Endodermal cell (in vitro differentiated cells): ENCODE data around the gene TPD52L3. TPM values are rescaled to one million over a fixed set of nuclear protein-coding genes. Genes with fewer than 3 reads are reported as not detected.

ENCODE experiments used
- DNase-seq: peaks from one replicate; pipeline ENCODE4 v3.0.0-alpha.2; 2017
- H3K27ac ChIP-seq: 2 replicates; pipeline ENCODE4 v1.5.1; 2013; ENCODE audit warnings: mild to moderate bottlenecking, low read depth, low read length, moderate library complexity
- H3K27me3 ChIP-seq: 2 replicates; pipeline ENCODE4 v1.6.1; 2013; ENCODE audit warnings: mild to moderate bottlenecking, low read length, moderate library complexity; ENCODE audit not compliant: insufficient read depth, control insufficient read depth, poor library complexity, severe bottlenecking
- H3K36me3 ChIP-seq: 2 replicates; pipeline ENCODE4 v1.7.0; 2013; ENCODE audit warnings: mild to moderate bottlenecking, low read length, moderate library complexity; ENCODE audit not compliant: control insufficient read depth, insufficient read depth
- H3K4me1 ChIP-seq: one replicate; pipeline ENCODE4 v1.7.0; 2013; ENCODE audit warnings: low read length; ENCODE audit not compliant: control insufficient read depth, insufficient read depth
- H3K4me3 ChIP-seq: 2 replicates; pipeline ENCODE4 v1.5.1; 2013; ENCODE audit warnings: mild to moderate bottlenecking, low read length, moderate library complexity
- H3K9ac ChIP-seq: 2 replicates; pipeline ENCODE4 v1.6.1; 2013; ENCODE audit warnings: mild to moderate bottlenecking, low read length, moderate library complexity; ENCODE audit not compliant: poor library complexity, severe bottlenecking; ENCODE audit errors: extremely low read depth
- H3K9me3 ChIP-seq: 2 replicates; pipeline ENCODE4 v1.6.1; 2013; ENCODE audit warnings: mild to moderate bottlenecking, low read length, moderate library complexity; ENCODE audit not compliant: control insufficient read depth
- H3K27ac Mint-ChIP-seq: 2 replicates; pipeline ENCODE4 v1.8.0; 2020; ENCODE audit warnings: mixed read lengths
- H3K27me3 Mint-ChIP-seq: 2 replicates; pipeline ENCODE4 v1.8.0; 2021; ENCODE audit warnings: mild to moderate bottlenecking, mixed read lengths; ENCODE audit not compliant: insufficient read depth
- H3K36me3 Mint-ChIP-seq: 2 replicates; pipeline ENCODE4 v1.8.0; 2020; ENCODE audit warnings: low read depth, mixed read lengths
- H3K4me1 Mint-ChIP-seq: 2 replicates; pipeline ENCODE4 v1.8.0; 2020; ENCODE audit warnings: mixed read lengths
- H3K4me3 Mint-ChIP-seq: 2 replicates; pipeline ENCODE4 v1.8.0; 2020; ENCODE audit warnings: mild to moderate bottlenecking, moderate library complexity, mixed read lengths
- H3K9me3 Mint-ChIP-seq: 2 replicates; pipeline ENCODE4 v1.8.0; 2020; ENCODE audit warnings: mild to moderate bottlenecking, mixed read lengths
- CTCF ChIP-seq: fragments of 200-600 bp; sonication (generic); conservative IDR thresholded peaks from 2 replicates; pipeline ENCODE4 v1.5.0; 2021; ENCODE audit warnings: antibody characterized with exemption, mild to moderate bottlenecking
- WGBS, 2 experiments: methylation state at CpG; one replicate each; pipeline versions ENCODE4 v1.1.5 to v1.1.7; 2013; ENCODE audit warnings: missing lambda C conversion rate in 2 of 2, mixed read lengths in 1 of 2; ENCODE audit not compliant: insufficient coverage in 1 of 2, insufficient read length in 1 of 2; 5-methylcytosine and 5-hydroxymethylcytosine counted together
- total RNA-seq, 2 donors: library from RNA; stranded (reverse); fragmentation: NEBNext Ultra II Directional in 1 of 2; extraction: Animal tissue kit (Norgen Biotek cat#: 25700) in 1 of 2; gene quantifications; 2 replicates in 1 of 2; 3 replicates in 1 of 2; pipeline ENCODE4 v1.2.1, GENCODE V29; 2021

The TPD52L3 gene
- total RNA-seq, 2 donors from 2014 or later: not detected

GRCh38 chr9:6330958-6331634, 2.9 kb downstream of the TPD52L3 start:
- H3K4me3 ChIP-seq: no peak overlapping the region
- Mint-ChIP-seq H3K4me3 (no peak overlapping the region), H3K9me3 (peaks cover 18% of the 10 kb centered on the region), H3K36me3 (no peaks in the 10 kb centered on the region), H3K27me3 (peaks cover 6% of the 10 kb centered on the region), H3K27ac (no peak overlapping the region), H3K4me1 (no peaks in the 10 kb centered on the region)
- H3K9ac ChIP-seq: no peak overlapping the region
- H3K9me3 ChIP-seq: peaks cover 16% of the 10 kb centered on the region
- no peaks in the 10 kb centered on the region for H3K27me3 ChIP-seq
- no peak for TF ChIP-seq CTCF
- 96 to 100% methylated on average over 2 to 3 of the region's 4 CpGs for WGBS, 2 experiments
- H3K4me1 ChIP-seq: no peaks in the 10 kb centered on the region
- no peak for DNase-seq
- no peak overlapping the region for H3K27ac ChIP-seq
- no peaks in the 10 kb centered on the region for H3K36me3 ChIP-seq

GRCh38 chr9:6334305-6334704, 6.1 kb downstream of the TPD52L3 start:
- Histone ChIP-seq H3K27me3 (no peaks in the 10 kb centered on the region), H3K4me3 (no peak overlapping the region), H3K27ac (no peak overlapping the region), H3K9me3 (peaks cover 22% of the 10 kb centered on the region), H3K9ac (no peak overlapping the region), H3K36me3 (no peaks in the 10 kb centered on the region), H3K4me1 (no peaks in the 10 kb centered on the region)
- H3K9me3 Mint-ChIP-seq: peaks cover 29% of the 10 kb centered on the region
- no peaks in the 10 kb centered on the region for H3K4me1 Mint-ChIP-seq
- TF ChIP-seq CTCF: no peak
- H3K36me3 Mint-ChIP-seq: no peaks in the 10 kb centered on the region
- H3K27ac Mint-ChIP-seq: no peak overlapping the region
- DNase-seq: no peak
- H3K27me3 Mint-ChIP-seq: peaks cover 10% of the 10 kb centered on the region
- no peak overlapping the region for H3K4me3 Mint-ChIP-seq

GRCh38 chr9:6348766-6349165, 20.6 kb downstream of the TPD52L3 start:
- Mint-ChIP-seq H3K9me3 (no peaks in the 10 kb centered on the region), H3K27ac (no peak overlapping the region), H3K4me3 (no peak overlapping the region), H3K36me3 (no peaks in the 10 kb centered on the region), H3K4me1 (peaks cover 18% of the 10 kb centered on the region), H3K27me3 (peaks cover 2% of the 10 kb centered on the region)
- no peak for TF ChIP-seq CTCF
- no peak for DNase-seq
- 94 to 97% methylated on average over 3 of the region's 3 CpGs for WGBS, 2 experiments
- no peak overlapping the region for H3K4me3 ChIP-seq
- H3K36me3 ChIP-seq: no peaks in the 10 kb centered on the region
- peaks cover 12% of the 10 kb centered on the region for H3K9me3 ChIP-seq
- no peaks in the 10 kb centered on the region for H3K27me3 ChIP-seq
- no peak overlapping the region for H3K9ac ChIP-seq
- no peak overlapping the region for H3K27ac ChIP-seq
- no peaks in the 10 kb centered on the region for H3K4me1 ChIP-seq
